Nephron progenitor cell (in vitro differentiated cells): ENCODE results near the gene CHRNG.

ENCODE experiments used
- DNase-seq: peaks from one replicate; pipeline ENCODE4 v3.0.0; 2021
- H3K27ac Mint-ChIP-seq: 2 replicates; pipeline ENCODE4 v1.8.0; 2021; ENCODE audit warnings: mild to moderate bottlenecking, moderate library complexity, mixed read lengths
- H3K27me3 Mint-ChIP-seq: 2 replicates; pipeline ENCODE4 v1.8.0; 2021; ENCODE audit warnings: mild to moderate bottlenecking, low read depth, mixed read lengths; ENCODE audit not compliant: poor library complexity
- H3K36me3 Mint-ChIP-seq: 2 replicates; pipeline ENCODE4 v1.8.0; 2021; ENCODE audit warnings: low read depth, mixed read lengths
- H3K4me1 Mint-ChIP-seq: 2 replicates; pipeline ENCODE4 v1.8.0; 2021; ENCODE audit warnings: mixed read lengths
- H3K4me3 Mint-ChIP-seq: 2 replicates; pipeline ENCODE4 v1.8.0; 2021; ENCODE audit warnings: mild to moderate bottlenecking, moderate library complexity, mixed read lengths
- H3K9me3 Mint-ChIP-seq: 2 replicates; pipeline ENCODE4 v1.8.0; 2021; ENCODE audit warnings: mild to moderate bottlenecking, moderate library complexity, mixed read lengths
- TF ChIP-seq, protein P1 (sequence below): fragments of 200-600 bp; sonication (generic); IDR thresholded peaks from 2 replicates; pipeline ENCODE4 v1.5.0; 2021; ENCODE audit warnings: antibody characterized with exemption

Gene CHRNG

DNA sequence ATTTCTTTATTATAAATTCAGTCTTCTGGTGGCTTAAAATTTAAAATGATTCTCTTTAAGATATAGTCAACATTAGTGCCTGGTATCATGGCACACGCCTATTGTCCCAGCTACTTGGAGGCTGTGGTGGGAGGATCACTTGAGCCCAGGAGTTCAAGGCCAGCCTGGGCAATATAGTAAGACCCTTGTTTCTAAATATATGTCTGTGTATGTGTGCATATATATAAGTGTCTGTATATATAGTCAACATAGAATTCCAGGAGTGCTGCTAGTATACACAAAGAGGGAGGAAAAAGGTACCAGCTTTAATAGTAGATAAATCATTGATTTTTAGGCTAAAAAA lies 35.9 kb downstream of the CHRNG start:
- TF ChIP-seq, protein P1, sequence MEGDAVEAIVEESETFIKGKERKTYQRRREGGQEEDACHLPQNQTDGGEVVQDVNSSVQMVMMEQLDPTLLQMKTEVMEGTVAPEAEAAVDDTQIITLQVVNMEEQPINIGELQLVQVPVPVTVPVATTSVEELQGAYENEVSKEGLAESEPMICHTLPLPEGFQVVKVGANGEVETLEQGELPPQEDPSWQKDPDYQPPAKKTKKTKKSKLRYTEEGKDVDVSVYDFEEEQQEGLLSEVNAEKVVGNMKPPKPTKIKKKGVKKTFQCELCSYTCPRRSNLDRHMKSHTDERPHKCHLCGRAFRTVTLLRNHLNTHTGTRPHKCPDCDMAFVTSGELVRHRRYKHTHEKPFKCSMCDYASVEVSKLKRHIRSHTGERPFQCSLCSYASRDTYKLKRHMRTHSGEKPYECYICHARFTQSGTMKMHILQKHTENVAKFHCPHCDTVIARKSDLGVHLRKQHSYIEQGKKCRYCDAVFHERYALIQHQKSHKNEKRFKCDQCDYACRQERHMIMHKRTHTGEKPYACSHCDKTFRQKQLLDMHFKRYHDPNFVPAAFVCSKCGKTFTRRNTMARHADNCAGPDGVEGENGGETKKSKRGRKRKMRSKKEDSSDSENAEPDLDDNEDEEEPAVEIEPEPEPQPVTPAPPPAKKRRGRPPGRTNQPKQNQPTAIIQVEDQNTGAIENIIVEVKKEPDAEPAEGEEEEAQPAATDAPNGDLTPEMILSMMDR, result no peak
- DNase-seq, result no peak
- no peaks in the 10 kb centered on the region for H3K27me3 Mint-ChIP-seq
- no peak overlapping the region for H3K4me3 Mint-ChIP-seq
- H3K4me1 Mint-ChIP-seq, result peaks cover 11% of the 10 kb centered on the region
- peaks cover 72% of the 10 kb centered on the region for H3K36me3 Mint-ChIP-seq
- no peaks in the 10 kb centered on the region for H3K9me3 Mint-ChIP-seq
- H3K27ac Mint-ChIP-seq, result no peak overlapping the region

DNA sequence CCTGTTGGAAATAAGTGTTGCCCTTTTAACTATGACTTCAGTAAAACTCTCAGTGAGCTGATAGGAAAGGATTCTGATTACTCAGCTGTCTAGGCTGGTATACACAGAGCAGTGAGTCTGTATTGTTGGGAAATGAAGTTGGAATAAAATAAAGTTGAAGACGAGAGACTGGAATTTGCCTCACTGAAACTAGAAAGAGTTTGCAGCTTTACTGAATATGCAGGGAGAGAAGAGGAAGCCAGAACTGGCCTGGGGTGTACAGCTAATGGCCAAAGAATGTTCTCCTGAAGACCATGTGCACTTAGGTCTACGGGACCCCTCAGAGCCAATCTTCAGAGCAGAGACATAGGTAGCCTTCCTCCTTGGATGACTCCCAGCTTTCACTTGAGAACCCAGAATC lies 37.5 kb downstream of the CHRNG start:
- no peaks in the 10 kb centered on the region for H3K27me3 Mint-ChIP-seq
- no peaks in the 10 kb centered on the region for H3K9me3 Mint-ChIP-seq
- H3K4me1 Mint-ChIP-seq, result peaks cover 11% of the 10 kb centered on the region
- TF ChIP-seq, protein P1, result no peak
- H3K4me3 Mint-ChIP-seq, result no peak overlapping the region
- H3K36me3 Mint-ChIP-seq, result peaks cover 74% of the 10 kb centered on the region
- peak overlapping the region; percentile 12 for H3K27ac Mint-ChIP-seq
- no peak for DNase-seq

DNA sequence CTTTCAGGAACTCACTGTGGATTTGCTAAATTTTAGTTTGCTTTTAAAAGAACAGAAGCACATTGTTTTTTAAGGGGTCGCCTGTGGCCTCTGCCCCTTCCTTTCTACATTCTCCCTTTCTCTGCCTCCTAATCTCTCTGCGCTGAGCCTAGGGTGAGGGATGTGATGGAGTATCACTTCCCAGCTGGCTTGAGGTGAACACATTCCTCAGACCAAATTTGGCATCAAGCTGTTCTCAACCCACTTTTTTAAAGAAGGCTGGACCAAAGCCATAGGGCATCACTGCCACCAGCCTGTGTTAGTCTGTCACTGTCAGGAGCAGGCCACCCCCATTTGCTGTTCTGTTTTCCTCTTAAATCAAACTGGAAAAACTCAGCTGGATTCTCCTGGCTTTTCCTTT lies 38.3 kb downstream of the CHRNG start:
- DNase-seq, result no peak
- H3K36me3 Mint-ChIP-seq, result peaks cover 81% of the 10 kb centered on the region

DNA sequence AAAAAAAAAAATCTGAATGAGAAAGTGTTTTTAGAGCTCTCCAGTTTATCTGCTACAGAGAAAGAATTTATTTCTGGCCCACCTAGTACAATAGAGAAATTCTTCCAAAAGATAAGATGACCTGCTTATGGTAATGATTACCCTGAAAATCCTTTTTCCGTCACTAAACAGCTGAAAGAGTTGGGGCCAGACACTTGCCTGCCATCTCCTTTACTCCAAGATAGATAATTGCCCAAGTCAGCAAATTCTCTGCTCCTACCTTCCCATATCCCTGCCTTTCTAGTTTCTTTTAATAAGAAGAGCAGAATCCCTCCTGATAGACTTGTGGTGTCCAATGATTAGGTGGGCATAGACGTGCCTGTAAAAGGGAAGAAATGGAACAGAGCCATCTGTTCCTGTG lies 39.1 kb downstream of the CHRNG start:
- peak overlapping the region; percentile 15 for H3K27ac Mint-ChIP-seq
- TF ChIP-seq, protein P1, result no peak
- H3K36me3 Mint-ChIP-seq, result peaks cover 87% of the 10 kb centered on the region
- no peaks in the 10 kb centered on the region for H3K9me3 Mint-ChIP-seq
- no peaks in the 10 kb centered on the region for H3K27me3 Mint-ChIP-seq
- DNase-seq, result no peak
- H3K4me1 Mint-ChIP-seq, result peaks cover 9% of the 10 kb centered on the region
- no peak overlapping the region for H3K4me3 Mint-ChIP-seq

More for the DNA sequence above, 38.3 kb downstream of the CHRNG start:
- H3K4me1 Mint-ChIP-seq, result peaks cover 11% of the 10 kb centered on the region
- TF ChIP-seq, protein P1, result no peak
- H3K27me3 Mint-ChIP-seq, result no peaks in the 10 kb centered on the region
- no peaks in the 10 kb centered on the region for H3K9me3 Mint-ChIP-seq
- no peak overlapping the region for H3K4me3 Mint-ChIP-seq
- H3K27ac Mint-ChIP-seq, result no peak overlapping the region

DNA sequence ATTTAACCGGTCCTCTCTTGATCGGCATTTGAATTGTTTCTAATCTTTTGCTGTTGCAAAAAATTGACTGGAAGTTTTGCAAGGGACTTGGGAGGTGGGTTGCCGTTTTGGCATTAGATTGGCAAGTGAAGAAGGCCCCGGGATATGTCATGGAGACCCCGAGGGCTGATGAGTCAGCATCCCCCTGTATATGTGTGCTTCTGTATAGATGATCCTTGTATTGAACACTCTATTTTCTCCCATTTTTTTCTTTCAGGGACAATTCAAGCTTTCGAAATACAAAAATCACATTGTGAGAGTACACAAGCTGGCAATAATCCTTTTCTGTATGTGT lies 41.1 kb downstream of the CHRNG start:
- no peak overlapping the region for H3K4me3 Mint-ChIP-seq
- TF ChIP-seq, protein P1, result no peak
- peaks cover 85% of the 10 kb centered on the region for H3K36me3 Mint-ChIP-seq
- no peak overlapping the region for H3K27ac Mint-ChIP-seq
- H3K4me1 Mint-ChIP-seq, result no peaks in the 10 kb centered on the region
- DNase-seq, result no peak
- peaks cover 5% of the 10 kb centered on the region for H3K9me3 Mint-ChIP-seq
- no peaks in the 10 kb centered on the region for H3K27me3 Mint-ChIP-seq

DNA sequence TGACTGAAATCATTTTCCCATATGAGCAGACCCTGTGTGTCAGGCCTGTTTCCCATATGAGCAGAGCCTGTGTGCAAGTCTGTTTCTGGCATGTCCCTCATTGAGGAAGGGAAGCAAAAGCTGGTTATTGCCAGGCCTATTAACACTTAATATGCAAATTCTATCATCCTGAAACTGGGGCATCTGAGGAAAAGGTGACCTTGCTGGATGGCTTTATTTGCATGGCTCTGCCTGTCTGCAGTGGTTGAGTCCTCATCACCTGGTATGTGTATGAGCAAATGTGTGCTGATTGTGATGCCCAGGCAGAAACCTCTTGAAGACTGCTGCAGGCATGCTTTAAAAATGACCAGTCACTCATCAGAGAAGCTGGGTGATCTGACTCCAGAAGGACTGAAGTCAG lies 42.2 kb downstream of the CHRNG start:
- H3K4me3 Mint-ChIP-seq, result no peak overlapping the region
- H3K36me3 Mint-ChIP-seq, result peaks cover 76% of the 10 kb centered on the region
- H3K9me3 Mint-ChIP-seq, result peaks cover 5% of the 10 kb centered on the region
- H3K27ac Mint-ChIP-seq, result no peak overlapping the region
- TF ChIP-seq, protein P1, result no peak
- no peaks in the 10 kb centered on the region for H3K4me1 Mint-ChIP-seq
- DNase-seq, result no peak
- H3K27me3 Mint-ChIP-seq, result no peaks in the 10 kb centered on the region
